Measurements from ENCODE around the gene STRN4. TPM values are rescaled to one million over a fixed set of nuclear protein-coding genes. Genes with fewer than 3 reads are reported as not detected.

The STRN4 gene
- total RNA-seq, 1 experiment from 2014 or later: 107 TPM

GRCh38 chr19:46718157-46718933, 27.9 kb downstream of the STRN4 start:
- Histone ChIP-seq H4K20me1 (ENCODE audit: insufficient read depth) (no peaks in the 10 kb centered on the region), H3K36me3 (ENCODE audit: control insufficient read depth in 1 of 2, insufficient read depth in 2 of 2, low read length in 2 of 2) (peaks cover 14 to 34% of the 10 kb centered on the region in 2 experiments; a peak in 3 of 4 replicates), H3K9me3 (ENCODE audit: control insufficient read depth in 1 of 2, insufficient read depth in 1 of 2, low read depth in 1 of 2, low read length in 2 of 2) (no peaks in the 10 kb centered on the region), H3K27ac (ENCODE audit: low read depth, low read length) (peak overlapping the region; percentile 68), H3K9ac (ENCODE audit: low read length) (no peak overlapping the region), H3K9me2 (ENCODE audit: insufficient read depth) (no peaks in the 10 kb centered on the region), H3K4me2 (ENCODE audit: low read length) (peak overlapping the region; percentile 92), H3K79me2 (ENCODE audit: insufficient read depth, low read length) (peaks cover 24% of the 10 kb centered on the region), H2AFZ (ENCODE audit: low read depth, low read length, poor library complexity, severe bottlenecking) (no peak overlapping the region), H3K4me1 (ENCODE audit: control insufficient read depth in 1 of 2, insufficient read depth in 2 of 2, low read length in 2 of 2) (peaks cover 10 to 34% of the 10 kb centered on the region in 2 experiments; a peak in 3 of 4 replicates), H3K27me3 (ENCODE audit: insufficient read depth, low read length) (no peaks in the 10 kb centered on the region), H3K4me3 (replicated peaks in 1 of 2; ENCODE audit: low read depth in 1 of 2, low read length in 2 of 2) (peak overlapping the region in 1 of 2 experiments; percentile 90; a peak in 1 of 4 replicates)
- POLR2A ChIA-PET: interaction anchor here (1.0 kb wide), 1 partner anchor 26 kb away, joined by 4 read pairs; no protein-coding TSS in a partner anchor
- intact Hi-C loops (cut with micrococcal nuclease): no loop called here
- RAD21 ChIA-PET (ENCODE audit: low non-redundant PET in 1 of 2, low total read pairs in 2 of 2, uncharacterized antibody in 2 of 2, unreplicated experiment in 2 of 2): no interaction called here
- BruUV-seq (replicated peaks): no TSS peak
- CTCF ChIA-PET: interaction anchor here (0.5 to 1.9 kb wide), 5 partner anchors 10 to 112 kb away, joined by 3 to 5 read pairs (median 3); no protein-coding TSS in a partner anchor
- no peak for DNase-seq (ENCODE audit: low read depth, low spot score)
- TF ChIP-seq EGR1 (IDR thresholded peaks at IDR 0.05; ENCODE audit: low read depth): no peak
- no peak for TF ChIP-seq CBX3 (IDR thresholded peaks at IDR 0.05; ENCODE audit: low read depth)
- no peak for TF ChIP-seq CEBPB (IDR thresholded peaks at IDR 0.05; ENCODE audit: low read depth)
- no peak for TF ChIP-seq ELF1 (IDR thresholded peaks at IDR 0.05; ENCODE audit: borderline replicate concordance, low read depth)
- no peak for TF ChIP-seq ZNF274 (IDR thresholded peaks at IDR 0.05; ENCODE audit: low read depth, low read length)
- TF ChIP-seq SIN3A (IDR thresholded peaks at IDR 0.05; ENCODE audit: low read depth): no peak
- no peak for ATAC-seq

GRCh38 chr19:46717716-46718143, 28.5 kb downstream of the STRN4 start:
- Histone ChIP-seq H3K9me3 (ENCODE audit: control insufficient read depth in 1 of 2, insufficient read depth in 1 of 2, low read depth in 1 of 2, low read length in 2 of 2) (no peaks in the 10 kb centered on the region), H3K27me3 (ENCODE audit: insufficient read depth, low read length) (no peaks in the 10 kb centered on the region), H3K4me3 (replicated peaks in 1 of 2; ENCODE audit: low read depth in 1 of 2, low read length in 2 of 2) (peak overlapping the region; percentile 82 to 90), H3K4me2 (ENCODE audit: low read length) (peak overlapping the region; percentile 92), H2AFZ (ENCODE audit: low read depth, low read length, poor library complexity, severe bottlenecking) (no peak overlapping the region), H3K9ac (ENCODE audit: low read length) (peak overlapping the region; percentile 84), H3K4me1 (ENCODE audit: control insufficient read depth in 1 of 2, insufficient read depth in 2 of 2, low read length in 2 of 2) (peaks cover 10 to 36% of the 10 kb centered on the region in 2 experiments; a peak in 3 of 4 replicates), H3K9me2 (ENCODE audit: insufficient read depth) (no peaks in the 10 kb centered on the region), H3K27ac (ENCODE audit: low read depth, low read length) (peak overlapping the region; percentile 68), H3K36me3 (ENCODE audit: control insufficient read depth in 1 of 2, insufficient read depth in 2 of 2, low read length in 2 of 2) (peaks cover 8 to 28% of the 10 kb centered on the region in 2 experiments; a peak in 3 of 4 replicates), H4K20me1 (ENCODE audit: insufficient read depth) (no peaks in the 10 kb centered on the region), H3K79me2 (ENCODE audit: insufficient read depth, low read length) (peaks cover 24% of the 10 kb centered on the region)
- no peak for DNase-seq (ENCODE audit: low read depth, low spot score)
- TF ChIP-seq JUND (IDR thresholded peaks at IDR 0.05) (no peak), CBX3 (IDR thresholded peaks at IDR 0.05; ENCODE audit: low read depth) (no peak)
- ChIA-PET POLR2A (interaction anchor here (1.0 kb wide), 1 partner anchor 27 kb away, joined by 4 read pairs; no protein-coding TSS in a partner anchor), RAD21 (ENCODE audit: low non-redundant PET in 1 of 2, low total read pairs in 2 of 2, uncharacterized antibody in 2 of 2, unreplicated experiment in 2 of 2) (no interaction called here), CTCF (interaction anchor here (0.5 to 1.9 kb wide), 5 partner anchors 10 to 112 kb away, joined by 3 to 5 read pairs (median 3); no protein-coding TSS in a partner anchor)
- peak; percentile 1; the same call in 1 of the 2 replicates for ATAC-seq
- intact Hi-C loops (cut with micrococcal nuclease): no loop called here
- BruUV-seq (replicated peaks): no TSS peak
